Progenitor cell of endocrine pancreas (in vitro differentiated cells): ENCODE results near the gene MYO7B. TPM values are rescaled to one million over a fixed set of nuclear protein-coding genes. Genes with fewer than 3 reads are reported as not detected.

Experiments used
- DNase-seq: peaks from one replicate; pipeline ENCODE4 v3.0.0; 2021; ENCODE audit warnings: low spot score; ENCODE audit not compliant: unreplicated experiment
- H3K27ac Mint-ChIP-seq: 2 replicates; pipeline ENCODE4 v1.8.0; 2021; ENCODE audit warnings: mild to moderate bottlenecking, moderate library complexity, mixed read lengths
- H3K27me3 Mint-ChIP-seq: 2 replicates; pipeline ENCODE4 v1.8.0; 2021; ENCODE audit warnings: mixed read lengths
- H3K36me3 Mint-ChIP-seq: 2 replicates; pipeline ENCODE4 v1.8.0; 2022; ENCODE audit warnings: mixed read lengths; ENCODE audit not compliant: insufficient read depth
- H3K4me1 Mint-ChIP-seq: 2 replicates; pipeline ENCODE4 v1.8.0; 2021; ENCODE audit warnings: low read depth, mixed read lengths
- H3K4me3 Mint-ChIP-seq: 2 replicates; pipeline ENCODE4 v1.8.0; 2021; ENCODE audit warnings: low read depth, mild to moderate bottlenecking, moderate library complexity, mixed read lengths
- H3K9me3 Mint-ChIP-seq: 2 replicates; pipeline ENCODE4 v1.8.0; 2021; ENCODE audit warnings: low read depth, mixed read lengths
- total RNA-seq: library from RNA; stranded (reverse); gene quantifications from 2 replicates; pipeline ENCODE4 v1.2.1, GENCODE V29; 2021
- TF ChIP-seq, protein P1 (sequence below): fragments of 200-600 bp; sonication (generic); IDR thresholded peaks from one replicate; pipeline ENCODE4 v1.5.0; 2021; ENCODE audit warnings: antibody characterized with exemption, mild to moderate bottlenecking; ENCODE audit not compliant: unreplicated experiment

MYO7B gene
- total RNA-seq, 1 donor from 2014 or later, result not detected

DNA sequence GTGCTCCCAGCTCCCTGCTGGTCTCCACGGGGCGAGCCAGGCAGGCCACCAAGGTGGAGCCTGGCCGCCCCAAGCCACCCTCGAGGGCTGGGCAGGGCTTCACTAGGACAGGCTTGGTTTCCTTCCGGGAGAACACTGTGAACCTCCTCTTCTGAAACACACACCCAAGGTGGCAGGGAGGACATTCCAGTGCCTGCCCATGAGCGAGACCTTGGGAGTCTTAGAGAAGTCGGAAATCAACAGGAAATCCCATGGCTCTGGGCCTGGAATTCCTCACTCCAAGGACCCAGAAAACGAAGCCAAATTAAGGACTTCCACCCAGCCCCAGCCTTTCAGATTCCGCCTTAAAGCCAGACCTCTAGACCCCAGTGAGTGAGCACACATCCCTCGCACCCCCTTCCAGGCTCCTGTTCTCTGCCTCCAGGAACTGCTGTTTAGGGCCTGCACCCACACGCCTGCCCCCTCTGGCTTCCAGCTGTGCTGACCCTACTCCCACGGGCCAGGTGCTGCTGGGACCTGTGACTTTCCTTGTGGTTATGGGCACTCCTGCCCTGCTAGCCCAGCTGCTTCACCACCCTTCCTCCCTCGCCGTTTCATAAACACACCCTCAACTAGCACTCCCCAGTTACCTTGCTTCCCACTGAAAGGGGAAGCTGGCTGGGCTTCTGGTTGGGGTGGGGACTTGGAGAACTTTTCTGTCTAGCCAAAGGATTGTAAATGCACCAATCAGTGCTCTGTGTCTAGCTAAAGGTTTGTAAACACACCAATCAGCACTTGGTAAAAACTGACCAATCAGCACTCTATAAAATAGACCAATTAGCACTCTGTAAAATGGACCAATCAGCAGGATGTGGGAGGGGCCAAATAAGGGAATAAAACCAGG lies 124.2 kb downstream of the MYO7B start:
- TF ChIP-seq, protein P1, sequence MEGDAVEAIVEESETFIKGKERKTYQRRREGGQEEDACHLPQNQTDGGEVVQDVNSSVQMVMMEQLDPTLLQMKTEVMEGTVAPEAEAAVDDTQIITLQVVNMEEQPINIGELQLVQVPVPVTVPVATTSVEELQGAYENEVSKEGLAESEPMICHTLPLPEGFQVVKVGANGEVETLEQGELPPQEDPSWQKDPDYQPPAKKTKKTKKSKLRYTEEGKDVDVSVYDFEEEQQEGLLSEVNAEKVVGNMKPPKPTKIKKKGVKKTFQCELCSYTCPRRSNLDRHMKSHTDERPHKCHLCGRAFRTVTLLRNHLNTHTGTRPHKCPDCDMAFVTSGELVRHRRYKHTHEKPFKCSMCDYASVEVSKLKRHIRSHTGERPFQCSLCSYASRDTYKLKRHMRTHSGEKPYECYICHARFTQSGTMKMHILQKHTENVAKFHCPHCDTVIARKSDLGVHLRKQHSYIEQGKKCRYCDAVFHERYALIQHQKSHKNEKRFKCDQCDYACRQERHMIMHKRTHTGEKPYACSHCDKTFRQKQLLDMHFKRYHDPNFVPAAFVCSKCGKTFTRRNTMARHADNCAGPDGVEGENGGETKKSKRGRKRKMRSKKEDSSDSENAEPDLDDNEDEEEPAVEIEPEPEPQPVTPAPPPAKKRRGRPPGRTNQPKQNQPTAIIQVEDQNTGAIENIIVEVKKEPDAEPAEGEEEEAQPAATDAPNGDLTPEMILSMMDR, result no peak
- Mint-ChIP-seq H3K36me3 (no peaks in the 10 kb centered on the region), H3K27ac (no peak overlapping the region), H3K9me3 (no peaks in the 10 kb centered on the region), H3K27me3 (peaks cover 10% of the 10 kb centered on the region), H3K4me1 (peaks cover 9% of the 10 kb centered on the region), H3K4me3 (no peak overlapping the region)
- no peak for DNase-seq

DNA sequence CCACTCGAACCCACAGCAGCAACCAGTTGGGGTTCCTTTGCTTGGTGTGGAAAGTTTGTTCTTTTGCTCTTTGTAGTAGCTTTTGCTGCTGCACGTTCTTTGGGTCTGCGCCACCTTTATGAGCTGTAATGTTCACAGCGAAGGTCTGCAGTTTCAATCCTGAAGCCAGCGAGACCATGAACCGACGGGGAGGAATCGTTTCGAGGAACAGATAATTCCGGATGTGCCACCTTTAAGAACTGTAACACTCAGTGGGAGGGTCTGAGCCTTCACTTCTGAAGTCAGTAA lies 124.8 kb downstream of the MYO7B start:
- no peak overlapping the region for H3K27ac Mint-ChIP-seq
- no peaks in the 10 kb centered on the region for H3K36me3 Mint-ChIP-seq
- H3K9me3 Mint-ChIP-seq, result no peaks in the 10 kb centered on the region
- no peak for DNase-seq
- peaks cover 16% of the 10 kb centered on the region for H3K27me3 Mint-ChIP-seq
- no peak overlapping the region for H3K4me3 Mint-ChIP-seq
- TF ChIP-seq, protein P1, result no peak
- peaks cover 9% of the 10 kb centered on the region for H3K4me1 Mint-ChIP-seq

DNA sequence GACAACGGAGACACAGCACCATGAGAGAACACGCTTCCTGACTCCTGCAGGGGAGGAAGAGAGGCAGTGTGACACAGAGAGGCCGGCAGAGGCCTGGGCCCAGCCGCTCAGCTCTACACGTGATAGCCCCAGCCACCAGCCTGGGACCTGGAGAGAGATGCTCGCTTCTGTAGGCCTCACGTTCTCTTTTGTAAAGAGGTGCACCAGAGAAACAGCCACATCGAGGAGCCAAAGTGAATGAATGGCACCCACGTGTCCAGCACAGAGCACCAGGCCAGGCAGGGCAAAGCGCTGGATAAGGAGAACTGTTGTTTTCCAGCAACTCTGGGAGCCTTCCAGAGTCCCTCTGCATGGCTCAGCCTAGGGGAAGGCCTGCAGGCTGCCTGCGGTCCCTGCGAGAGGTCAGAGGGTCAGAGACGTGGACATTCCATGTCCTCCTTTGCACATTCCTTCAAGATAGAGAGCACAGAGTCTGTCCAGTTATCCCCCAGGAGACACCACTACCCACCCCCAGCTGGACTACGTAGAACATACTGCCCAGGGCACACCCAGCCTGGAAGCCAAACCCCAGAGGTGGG lies 125.7 kb downstream of the MYO7B start:
- peak overlapping the region; percentile 80 for H3K27ac Mint-ChIP-seq
- no peak overlapping the region for H3K4me3 Mint-ChIP-seq

DNA sequence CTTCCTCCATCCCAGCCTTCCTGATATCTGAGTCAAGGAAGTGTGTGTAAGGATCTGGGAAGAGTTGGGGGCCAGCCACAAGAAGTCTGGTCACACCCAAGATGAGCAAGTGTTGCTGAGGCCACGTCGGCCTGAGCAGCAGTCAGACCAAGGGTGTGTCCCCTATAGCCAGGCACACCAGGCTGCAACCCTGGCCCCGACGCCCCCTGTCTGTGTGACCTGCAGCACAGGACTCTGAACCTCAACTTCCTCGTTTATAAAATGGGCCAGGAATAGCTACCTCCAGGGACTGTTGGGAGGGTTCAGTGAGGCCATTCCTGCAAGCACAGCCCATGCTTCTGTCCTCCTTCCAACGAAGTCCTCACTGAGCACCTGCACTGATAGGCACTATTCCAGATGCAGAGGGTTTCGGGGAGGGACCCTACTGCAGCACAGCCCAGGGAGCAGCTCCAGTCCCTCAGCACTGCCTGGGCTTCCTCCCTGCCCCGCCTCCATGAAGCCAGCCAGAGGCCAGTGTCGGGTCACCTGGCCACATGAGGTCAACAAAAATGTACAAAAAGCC lies 126.5 kb downstream of the MYO7B start:
- no peaks in the 10 kb centered on the region for H3K9me3 Mint-ChIP-seq
- H3K4me3 Mint-ChIP-seq, result no peak overlapping the region
- no peak for DNase-seq
- H3K36me3 Mint-ChIP-seq, result no peaks in the 10 kb centered on the region
- no peak overlapping the region for H3K27ac Mint-ChIP-seq
- peaks cover 9% of the 10 kb centered on the region for H3K4me1 Mint-ChIP-seq
- TF ChIP-seq, protein P1, result no peak
- H3K27me3 Mint-ChIP-seq, result peaks cover 32% of the 10 kb centered on the region

More for the DNA sequence above, 125.7 kb downstream of the MYO7B start:
- peaks cover 9% of the 10 kb centered on the region for H3K4me1 Mint-ChIP-seq
- H3K9me3 Mint-ChIP-seq, result no peaks in the 10 kb centered on the region
- DNase-seq, result no peak
- peaks cover 24% of the 10 kb centered on the region for H3K27me3 Mint-ChIP-seq
- no peaks in the 10 kb centered on the region for H3K36me3 Mint-ChIP-seq
- TF ChIP-seq, protein P1, result no peak

DNA sequence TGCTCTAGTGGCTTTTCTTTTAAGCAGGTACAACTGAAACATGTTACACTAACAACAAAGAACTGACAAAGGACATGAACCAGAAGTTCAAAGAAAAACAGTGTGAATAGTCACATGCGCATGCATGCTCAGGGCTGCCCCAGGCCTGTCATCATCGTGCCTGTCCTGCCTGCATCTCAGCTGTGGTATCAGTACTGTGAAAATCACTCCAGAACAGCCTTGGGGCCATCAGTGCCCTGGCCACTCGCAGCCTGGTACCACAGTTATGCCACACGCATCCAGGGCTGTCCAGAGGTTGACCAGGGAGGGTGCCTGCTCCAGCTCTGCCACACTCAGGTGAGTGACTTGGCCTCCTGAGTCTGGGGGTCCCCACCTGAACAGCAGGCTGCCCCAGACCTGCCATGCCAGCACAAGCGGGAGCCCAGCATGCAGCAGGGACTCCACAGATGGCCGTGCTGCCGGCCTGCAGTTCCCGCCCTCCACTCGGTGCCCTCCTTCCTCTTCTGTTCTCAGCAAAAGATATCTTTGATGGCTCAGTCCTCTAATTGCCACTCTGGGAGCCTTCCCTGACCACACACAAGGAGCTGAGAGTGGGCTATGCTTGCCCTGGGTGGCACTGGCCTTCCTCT lies 127.6 kb downstream of the MYO7B start:
- Mint-ChIP-seq H3K27me3 (peaks cover 38% of the 10 kb centered on the region), H3K4me1 (peaks cover 9% of the 10 kb centered on the region), H3K9me3 (no peaks in the 10 kb centered on the region), H3K4me3 (no peak overlapping the region), H3K27ac (no peak overlapping the region), H3K36me3 (no peaks in the 10 kb centered on the region)
- no peak for DNase-seq
- TF ChIP-seq, protein P1, result no peak
